ENCODE measurements around the gene ACP7. TPM values are rescaled to one million over a fixed set of nuclear protein-coding genes. Genes with fewer than 3 reads are reported as not detected.

Gene ACP7
- polyA plus RNA-seq, 1 donor from 2014 or later, result not detected

GRCh38 chr19:39152066-39152465 is 67.9 kb downstream of the ACP7 start:
- Mint-ChIP-seq H3K4me1 (peaks cover 0 to 11% (median 6%) of the 10 kb centered on the region in 3 donors), H3K4me3 (no peak overlapping the region), H3K36me3 (peaks cover 5% of the 10 kb centered on the region), H3K27me3 (no peaks in the 10 kb centered on the region), H3K27ac (peak overlapping the region in 1 of 3 donors; percentile 50), H3K9me3 (no peaks in the 10 kb centered on the region)

GRCh38 chr19:39154100-39154628 is 70.0 kb downstream of the ACP7 start:
- Mint-ChIP-seq H3K4me1 (peaks cover 0 to 10% (median 9%) of the 10 kb centered on the region in 3 donors), H3K36me3 (peaks cover 5% of the 10 kb centered on the region), H3K9me3 (no peaks in the 10 kb centered on the region), H3K4me3 (no peak overlapping the region), H3K27ac (no peak overlapping the region), H3K27me3 (no peaks in the 10 kb centered on the region)

GRCh38 chr19:39154629-39155100 is 70.5 kb downstream of the ACP7 start:
- Mint-ChIP-seq H3K9me3 (no peaks in the 10 kb centered on the region), H3K27ac (no peak overlapping the region), H3K4me3 (no peak overlapping the region), H3K4me1 (peaks cover 0 to 11% (median 9%) of the 10 kb centered on the region in 3 donors), H3K36me3 (peaks cover 5% of the 10 kb centered on the region), H3K27me3 (no peaks in the 10 kb centered on the region)

GRCh38 chr19:39155114-39155700 is 71.0 kb downstream of the ACP7 start:
- no peaks in the 10 kb centered on the region for H3K9me3 Mint-ChIP-seq

GRCh38 chr19:39155741-39156140 is 71.6 kb downstream of the ACP7 start:
- no peaks in the 10 kb centered on the region for H3K9me3 Mint-ChIP-seq
- no peak overlapping the region for H3K4me3 Mint-ChIP-seq
- peaks cover 0 to 12% (median 11%) of the 10 kb centered on the region in 3 donors for H3K4me1 Mint-ChIP-seq
- H3K36me3 Mint-ChIP-seq, result peaks cover 5% of the 10 kb centered on the region
- no peak overlapping the region for H3K27ac Mint-ChIP-seq
- H3K27me3 Mint-ChIP-seq, result no peaks in the 10 kb centered on the region

More at GRCh38 chr19:39155114-39155700, 71.0 kb downstream of the ACP7 start:
- Mint-ChIP-seq H3K27ac (no peak overlapping the region), H3K36me3 (peaks cover 5% of the 10 kb centered on the region), H3K27me3 (no peaks in the 10 kb centered on the region), H3K4me3 (no peak overlapping the region), H3K4me1 (peaks cover 0 to 11% (median 9%) of the 10 kb centered on the region in 3 donors)

- Mint-ChIP-seq H3K4me3 (no peak overlapping the region), H3K36me3 (peaks cover 5% of the 10 kb centered on the region), H3K27ac (no peak overlapping the region)
These were observed 72.4 kb downstream of the ACP7 start for GRCh38 chr19:39156326-39157230.

GRCh38 chr19:39157275-39157996 is 73.3 kb downstream of the ACP7 start:
- Mint-ChIP-seq H3K9me3 (no peaks in the 10 kb centered on the region), H3K4me1 (peaks cover 0 to 12% (median 9%) of the 10 kb centered on the region in 3 donors), H3K36me3 (peaks cover 5% of the 10 kb centered on the region), H3K4me3 (no peak overlapping the region), H3K27me3 (no peaks in the 10 kb centered on the region), H3K27ac (no peak overlapping the region)

More at GRCh38 chr19:39156326-39157230, 72.4 kb downstream of the ACP7 start:
- Mint-ChIP-seq H3K4me1 (peaks cover 0 to 12% (median 9%) of the 10 kb centered on the region in 3 donors), H3K9me3 (no peaks in the 10 kb centered on the region), H3K27me3 (no peaks in the 10 kb centered on the region)

- Mint-ChIP-seq H3K4me3 (no peak overlapping the region), H3K27ac (no peak overlapping the region), H3K36me3 (peaks cover 5% of the 10 kb centered on the region), H3K9me3 (no peaks in the 10 kb centered on the region), H3K4me1 (peaks cover 0 to 13% (median 12%) of the 10 kb centered on the region in 3 donors), H3K27me3 (no peaks in the 10 kb centered on the region)
These were observed 73.8 kb downstream of the ACP7 start for GRCh38 chr19:39157997-39158389.

GRCh38 chr19:39158646-39159260 is 74.6 kb downstream of the ACP7 start:
- H3K27me3 Mint-ChIP-seq, result no peaks in the 10 kb centered on the region
- H3K4me3 Mint-ChIP-seq, result no peak overlapping the region
- peaks cover 0 to 14% (median 13%) of the 10 kb centered on the region in 3 donors for H3K4me1 Mint-ChIP-seq
- H3K36me3 Mint-ChIP-seq, result peaks cover 5% of the 10 kb centered on the region
- peak overlapping the region in 1 of 3 donors; percentile 59 for H3K27ac Mint-ChIP-seq
- H3K9me3 Mint-ChIP-seq, result no peaks in the 10 kb centered on the region

GRCh38 chr19:39160523-39160861 is 76.3 kb downstream of the ACP7 start:
- Mint-ChIP-seq H3K27ac (no peak overlapping the region), H3K9me3 (no peaks in the 10 kb centered on the region), H3K4me1 (peaks cover 0 to 17% (median 8%) of the 10 kb centered on the region in 3 donors), H3K4me3 (no peak overlapping the region), H3K36me3 (peaks cover 1% of the 10 kb centered on the region), H3K27me3 (no peaks in the 10 kb centered on the region)

Other genes with a start within 250 kb of the ACP7 start
- 78.9 TPM for gene HNRNPL, start 234.4 kb upstream of the ACP7 start, polyA plus RNA-seq
- gene RINL, start 206.1 kb upstream of the ACP7 start, polyA plus RNA-seq, result 61.3 TPM
- 45.5 TPM for gene SIRT2, start 184.8 kb upstream of the ACP7 start, polyA plus RNA-seq
- 18.2 TPM for gene NFKBIB, start 184.4 kb upstream of the ACP7 start, polyA plus RNA-seq
- not detected for gene CCER2, start 172.2 kb upstream of the ACP7 start, polyA plus RNA-seq
- gene SARS2, start 153.6 kb upstream of the ACP7 start, polyA plus RNA-seq, result 21.7 TPM
- gene MRPS12, start 153.4 kb upstream of the ACP7 start, polyA plus RNA-seq, result 75.4 TPM
- gene FBXO17, start 108.6 kb upstream of the ACP7 start, polyA plus RNA-seq, result not detected
- 0.38 TPM for gene FBXO27, start 51.8 kb upstream of the ACP7 start, polyA plus RNA-seq
- 3.7 TPM for gene PAK4, start 41.4 kb downstream of the ACP7 start, polyA plus RNA-seq
- not detected for gene NCCRP1, start 112.6 kb downstream of the ACP7 start, polyA plus RNA-seq
- not detected for gene SYCN, start 119.9 kb downstream of the ACP7 start, polyA plus RNA-seq
- not detected for gene IFNL3, start 160.6 kb downstream of the ACP7 start, polyA plus RNA-seq
- not detected for gene IFNL4, start 164.5 kb downstream of the ACP7 start, polyA plus RNA-seq
- gene IFNL2, start 184.0 kb downstream of the ACP7 start, polyA plus RNA-seq, result not detected
- not detected for gene IFNL1, start 212.0 kb downstream of the ACP7 start, polyA plus RNA-seq
- gene LRFN1, start 236.5 kb downstream of the ACP7 start, polyA plus RNA-seq, result 2.2 TPM

All from IgD-negative memory B cell (primary cell).